ENCODE results near the gene KRTAP5-10.
"Not testable (repeated sequence)": the region's sequence is repeated elsewhere in the genome, so short reads cannot be mapped to it uniquely, and the experiment has no call there.

Gene KRTAP5-10

DNA sequence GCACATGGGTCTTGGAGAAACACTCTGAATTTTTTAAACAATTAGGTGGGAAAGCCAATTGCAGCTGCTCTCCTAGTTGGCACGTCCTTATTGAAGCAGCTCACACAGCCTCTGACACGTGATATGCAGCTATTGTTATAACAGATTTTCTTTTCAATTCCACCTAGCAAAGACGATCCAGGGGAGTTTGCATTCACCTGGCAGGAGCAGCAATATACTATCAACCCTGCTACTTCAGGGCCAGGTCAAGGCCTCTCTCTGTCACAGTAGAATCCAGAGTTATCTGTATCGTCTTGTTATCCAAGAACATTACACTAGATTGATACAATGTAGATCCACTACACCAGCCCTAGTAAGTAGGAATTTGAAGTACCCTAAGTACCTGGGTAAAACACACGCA is 9.1 kb downstream of the KRTAP5-10 start:
- FAIRE-seq = no peak

GRCh38 chr11:71575723-71576424 is 10.5 kb downstream of the KRTAP5-10 start:
- FAIRE-seq = no peak

GRCh38 chr11:71576688-71577465 is 11.5 kb downstream of the KRTAP5-10 start:
- FAIRE-seq = not testable (repeated sequence)

DNA sequence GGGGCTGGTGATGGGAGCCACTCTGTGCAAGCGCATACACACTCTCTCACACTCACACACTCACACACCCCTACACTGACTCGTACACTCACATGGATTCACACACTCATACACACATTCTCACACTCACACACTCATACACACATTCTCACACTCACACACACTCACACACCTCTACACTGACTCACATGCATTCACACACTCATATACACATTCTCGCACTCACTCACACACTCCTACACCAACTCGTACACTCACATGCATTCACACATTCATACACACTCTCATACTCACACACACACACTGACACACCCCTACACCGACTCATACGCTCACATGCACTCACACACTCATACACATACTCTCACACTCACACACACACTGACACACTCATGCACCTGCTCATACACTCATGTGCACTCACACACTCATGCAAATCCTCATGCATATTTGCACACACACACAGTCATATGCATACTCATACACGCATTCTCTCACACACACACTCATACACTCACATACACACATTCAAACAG is 12.2 kb downstream of the KRTAP5-10 start:
- FAIRE-seq = no peak

GRCh38 chr11:71579513-71579912 is 14.2 kb downstream of the KRTAP5-10 start:
- FAIRE-seq = not testable (repeated sequence)

DNA sequence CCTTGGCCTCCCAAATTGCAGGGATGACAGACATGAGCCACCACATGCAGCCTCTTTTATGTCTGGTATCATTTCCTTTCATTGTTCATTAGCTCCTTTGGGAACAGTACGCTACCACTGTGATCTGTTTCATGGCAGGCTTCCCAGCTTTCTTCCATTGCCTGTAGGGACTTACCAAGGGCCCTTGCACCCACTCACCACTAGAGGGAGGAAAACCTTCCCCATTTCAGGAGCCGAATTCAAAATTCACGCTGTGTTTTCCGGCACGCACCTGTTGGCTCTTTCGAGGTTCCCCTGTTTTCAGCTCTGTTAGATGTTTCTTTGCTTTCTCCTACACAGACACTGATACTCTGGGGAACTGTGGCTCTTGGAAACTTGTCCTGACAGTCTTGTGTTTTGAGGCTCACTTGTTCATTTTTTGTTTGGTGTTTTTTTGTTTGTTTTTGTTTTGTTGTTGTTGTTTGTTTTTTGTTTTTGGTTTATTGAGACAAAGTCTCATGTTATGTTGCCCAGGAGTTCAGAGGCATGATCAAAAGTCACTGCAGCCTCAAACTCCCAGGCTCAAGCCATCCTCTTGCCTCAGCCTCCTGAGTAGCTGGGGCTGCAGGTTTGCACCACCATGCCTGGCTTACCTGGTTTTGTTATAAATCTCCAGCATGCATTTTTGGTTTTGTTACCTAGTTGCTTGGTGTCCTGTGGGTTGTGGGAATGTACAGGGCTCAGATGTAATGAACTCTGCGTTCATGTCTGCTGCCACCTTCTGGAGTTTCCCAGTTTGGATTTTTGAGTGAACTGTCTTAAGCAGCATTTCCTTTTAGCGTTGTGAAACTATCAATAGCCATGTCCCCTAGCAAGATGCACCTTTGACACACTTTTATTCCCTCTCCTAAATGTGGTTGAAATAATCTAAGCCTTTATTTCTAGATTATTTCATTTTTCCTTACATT is 15.0 kb downstream of the KRTAP5-10 start:
- no peak for FAIRE-seq

- FAIRE-seq = no peak
These were observed 16.5 kb downstream of the KRTAP5-10 start for GRCh38 chr11:71581826-71582225.

DNA sequence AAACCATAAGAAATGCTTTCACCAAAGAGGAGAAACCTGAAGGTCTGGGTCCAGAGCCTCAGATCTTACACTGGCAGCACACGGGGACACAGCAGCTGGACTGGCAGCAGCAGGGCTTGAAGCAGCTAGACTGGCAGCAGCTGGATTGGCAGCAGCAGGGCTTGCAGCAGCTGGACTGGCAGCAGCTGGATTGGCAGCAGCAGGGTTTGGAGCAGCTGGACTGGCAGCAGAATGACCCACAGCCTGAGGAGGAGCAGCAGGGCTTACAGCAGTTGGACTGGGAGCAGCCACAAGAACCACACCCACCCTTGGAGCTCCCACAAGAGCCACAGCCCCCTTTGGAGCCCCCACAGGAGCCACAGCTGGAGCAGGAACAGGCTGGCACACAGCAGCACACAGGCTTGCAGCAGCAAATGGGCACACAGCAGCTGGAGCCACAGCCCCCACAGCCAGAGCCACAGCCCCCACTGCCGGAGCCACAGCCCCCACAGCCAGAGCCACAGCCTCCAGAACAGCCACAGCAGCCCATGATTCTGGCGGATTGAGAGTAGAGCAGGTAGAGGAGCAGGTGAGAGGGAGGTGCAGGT is 17.0 kb downstream of the KRTAP5-10 start, which contains the start of gene KRTAP5-11:
Gene KRTAP5-11 (minus strand): TSS at position 567 of the 587 bp plus-strand sequence. CDS start 38 bp downstream, at position 529.
- no peak for FAIRE-seq

DNA sequence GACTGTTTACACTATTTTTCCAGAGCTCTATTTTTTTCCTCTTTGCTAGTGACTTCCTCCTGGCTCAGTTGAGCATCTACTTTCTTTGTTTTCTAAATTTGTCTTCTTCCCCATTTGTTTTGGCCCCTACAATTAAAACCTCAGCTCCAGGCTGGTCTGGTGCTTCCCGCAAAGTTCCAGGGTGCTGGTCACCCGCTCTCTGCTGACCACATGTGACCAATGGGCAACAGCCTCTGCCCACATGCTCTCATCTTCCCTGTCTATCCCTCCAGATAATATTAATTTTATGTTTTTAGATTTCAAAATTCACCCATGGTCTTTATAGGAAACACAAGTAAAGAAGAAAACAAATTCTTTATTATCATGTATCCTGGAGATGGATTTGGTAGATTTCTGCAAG is 17.6 kb downstream of the KRTAP5-10 start:
- FAIRE-seq = not testable (repeated sequence)

- not testable (repeated sequence) for FAIRE-seq
These were observed 20.3 kb downstream of the KRTAP5-10 start for GRCh38 chr11:71585673-71586072.

GRCh38 chr11:71588314-71588713 is 23.0 kb downstream of the KRTAP5-10 start:
- FAIRE-seq = not testable (repeated sequence)

GRCh38 chr11:71588822-71589545 is 23.6 kb downstream of the KRTAP5-10 start:
- FAIRE-seq = not testable (repeated sequence)

- not testable (repeated sequence) for FAIRE-seq
These were observed 24.2 kb downstream of the KRTAP5-10 start for GRCh38 chr11:71589546-71589920.

DNA sequence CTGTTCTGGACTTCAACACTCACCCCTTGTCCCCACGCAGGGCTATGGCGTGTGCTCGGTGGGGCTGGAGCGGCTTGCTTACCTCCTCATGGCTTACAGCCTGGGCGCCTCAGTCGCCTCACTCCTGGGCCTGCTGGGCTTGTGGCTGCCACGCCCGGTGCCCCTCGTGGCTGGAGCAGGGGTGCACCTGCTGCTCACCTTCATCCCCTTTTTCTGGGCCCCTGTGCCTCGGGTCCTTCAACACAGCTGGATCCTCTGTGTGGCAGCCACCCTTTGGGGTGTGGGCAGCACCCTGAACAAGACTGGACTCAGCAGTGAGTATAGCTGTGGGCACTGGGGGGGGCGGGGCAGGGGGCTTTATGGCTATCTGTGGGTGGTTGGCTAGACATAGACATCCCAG is 37.9 kb downstream of the KRTAP5-10 start:
- not testable (repeated sequence) for FAIRE-seq

GRCh38 chr11:71604798-71605488 is 39.6 kb downstream of the KRTAP5-10 start:
- FAIRE-seq = not testable (repeated sequence)

GRCh38 chr11:71606853-71607519 is 41.6 kb downstream of the KRTAP5-10 start:
- FAIRE-seq = not testable (repeated sequence)

GRCh38 chr11:71607520-71608216 is 42.3 kb downstream of the KRTAP5-10 start:
- FAIRE-seq = not testable (repeated sequence)

- FAIRE-seq = not testable (repeated sequence)
These were observed 42.9 kb downstream of the KRTAP5-10 start for GRCh38 chr11:71608272-71608671.

DNA sequence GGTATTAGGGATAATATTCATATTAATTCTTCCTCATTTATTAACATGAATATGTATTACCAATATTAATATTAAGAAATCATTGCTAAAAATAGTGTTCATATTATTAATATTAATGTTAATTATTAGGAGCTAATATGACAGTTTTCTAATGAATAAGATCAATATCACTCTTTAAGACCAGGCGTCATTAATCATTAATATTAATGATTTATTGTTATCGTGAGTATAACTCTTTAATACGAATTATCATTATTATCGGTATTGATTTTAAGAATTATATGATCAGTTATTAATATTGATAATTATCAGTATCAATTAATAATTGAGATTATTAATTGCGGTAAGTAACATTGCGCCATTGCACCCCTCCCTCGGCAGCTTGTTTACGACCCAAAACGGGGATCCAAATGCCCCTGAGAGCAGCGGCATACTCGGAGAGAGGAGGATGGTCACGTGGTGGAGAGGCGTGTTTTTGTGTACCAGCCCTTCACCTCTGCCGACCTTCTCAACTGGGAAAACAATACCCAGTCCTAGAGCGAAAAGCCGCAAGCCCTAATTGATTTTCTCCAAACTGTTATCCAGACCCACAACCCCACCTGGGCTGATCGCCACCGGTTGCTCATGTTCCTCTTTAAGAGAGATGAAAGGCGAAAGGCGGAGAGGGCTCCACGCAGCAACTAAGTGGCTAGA is 46.0 kb downstream of the KRTAP5-10 start:
- FAIRE-seq = not testable (repeated sequence)

Data from islet of Langerhans (tissue), 1 donor.